ENCODE data around the gene NUDT16.

NUDT16 gene

DNA sequence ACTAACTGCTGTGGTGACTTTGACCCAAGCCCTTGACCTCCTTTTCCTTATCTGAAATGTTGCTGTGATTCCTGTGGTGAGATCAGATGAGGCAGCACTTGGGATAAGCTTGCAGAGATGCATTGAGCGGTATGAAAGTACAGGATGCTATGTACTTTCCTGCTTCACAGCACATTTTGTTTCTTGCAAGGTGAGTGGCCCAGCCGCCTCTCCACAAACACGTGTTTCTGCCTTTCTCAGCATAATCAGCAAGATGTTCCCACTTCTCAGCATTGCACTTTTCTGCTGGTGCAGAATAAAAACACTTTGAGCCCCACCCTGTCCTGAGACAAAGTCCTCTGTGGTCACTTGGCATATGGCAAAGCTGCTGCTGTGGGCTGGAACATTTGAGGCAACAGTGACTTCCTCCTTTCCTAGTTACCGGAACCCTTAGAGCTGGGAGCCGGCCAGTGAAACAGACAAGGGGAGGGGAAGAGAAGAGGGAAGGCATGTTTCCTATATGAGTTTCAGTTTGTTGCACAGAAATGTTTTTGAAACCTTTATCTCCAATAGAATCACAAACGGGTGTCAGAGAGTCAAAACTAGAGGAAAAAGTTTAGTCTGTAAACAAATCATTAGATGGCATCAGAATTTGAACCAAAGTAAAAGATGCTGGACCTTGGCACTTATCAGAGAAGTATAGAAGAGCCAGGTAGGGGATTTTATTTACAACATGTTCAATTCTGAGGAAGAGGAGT is 5.0 kb downstream of the NUDT16 start:
- DNase-seq (ENCODE audit: low read depth) = no peak

DNA sequence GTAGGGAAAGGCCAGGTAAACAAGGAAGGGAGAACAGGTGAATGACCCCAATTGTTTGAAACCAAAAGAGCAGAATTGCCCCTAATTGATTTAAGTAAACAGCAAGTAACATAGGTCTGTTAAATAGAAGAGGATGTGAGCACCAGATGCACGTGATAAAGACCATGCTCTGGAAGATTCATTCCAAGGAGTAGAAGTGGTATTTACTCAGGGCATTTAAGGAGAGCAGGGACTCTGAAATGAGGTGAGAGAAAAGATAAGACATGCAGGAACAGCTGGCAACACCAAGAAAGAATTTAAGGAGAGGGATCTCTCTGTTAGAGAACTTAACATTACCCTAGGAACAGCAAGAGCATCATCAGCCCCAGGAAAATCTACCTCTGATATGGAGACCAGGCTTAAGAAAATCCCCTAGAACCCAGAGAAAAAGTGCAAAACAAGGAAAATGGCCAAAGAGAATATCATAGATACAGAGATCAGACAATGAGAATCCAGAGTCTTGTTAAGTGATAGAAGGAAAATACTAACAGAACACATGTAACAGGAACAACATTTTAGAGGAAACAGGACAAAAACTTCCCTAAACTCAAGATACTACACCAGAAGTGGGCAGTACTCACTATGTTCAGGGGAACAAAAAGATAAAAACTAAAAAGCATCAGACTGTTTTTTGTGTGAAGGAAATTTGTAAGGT is 6.4 kb downstream of the NUDT16 start:
- no peak for DNase-seq (ENCODE audit: low read depth)

DNA sequence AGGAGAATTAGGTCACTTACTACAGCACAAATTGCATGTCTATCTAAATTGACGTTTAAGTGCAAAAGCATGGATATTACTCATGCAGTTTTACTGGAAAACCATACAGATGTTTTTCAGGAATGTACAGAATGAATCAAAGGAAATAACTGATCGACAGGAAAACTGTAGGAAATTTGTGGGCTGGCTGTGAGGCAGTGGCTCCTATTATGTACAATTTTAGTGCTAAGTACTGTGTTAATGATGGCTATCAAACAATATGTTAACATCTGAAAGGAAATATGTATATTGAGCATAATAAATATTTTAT is 6.9 kb downstream of the NUDT16 start:
- DNase-seq (ENCODE audit: low read depth) = no peak

DNA sequence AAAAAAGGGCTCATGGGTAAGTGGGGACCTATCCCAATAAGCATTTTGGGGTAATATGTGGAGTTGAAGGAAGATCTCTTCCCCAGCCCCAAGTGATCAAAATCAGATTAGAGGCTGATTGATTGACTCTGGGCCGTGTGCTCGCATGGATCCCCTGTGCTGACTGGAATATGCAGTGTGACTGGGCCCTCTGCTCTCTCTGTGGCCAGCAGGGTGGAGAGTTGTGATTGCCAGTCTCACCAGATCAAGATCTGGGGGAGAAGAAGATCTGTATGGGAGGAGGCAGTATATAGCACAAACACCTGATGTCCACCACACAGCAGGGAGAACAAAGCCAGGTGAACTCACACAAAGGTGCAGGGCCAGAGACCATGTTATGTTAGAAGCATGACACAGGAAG is 8.8 kb downstream of the NUDT16 start:
- DNase-seq (ENCODE audit: low read depth) = no peak

DNA sequence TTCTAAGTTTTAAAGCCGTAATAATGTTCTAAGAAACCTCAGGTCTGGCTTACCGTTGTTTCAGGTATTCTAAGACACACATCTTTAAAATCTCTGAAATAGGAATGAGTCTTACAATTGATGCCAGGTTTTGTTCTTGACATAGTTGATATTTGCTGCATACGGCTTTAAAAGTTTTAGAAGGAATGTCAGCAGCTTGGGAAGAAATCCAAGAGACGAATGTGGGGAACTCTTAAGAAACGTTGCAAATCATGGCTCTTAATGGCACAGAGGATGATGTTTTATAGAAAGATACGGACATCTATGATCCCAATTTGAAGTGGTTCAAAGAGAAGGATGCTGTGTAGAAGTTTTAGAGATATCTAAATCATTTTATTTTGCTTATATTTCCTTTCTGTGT is 11.5 kb downstream of the NUDT16 start:
- DNase-seq (ENCODE audit: low read depth) = no peak

DNA sequence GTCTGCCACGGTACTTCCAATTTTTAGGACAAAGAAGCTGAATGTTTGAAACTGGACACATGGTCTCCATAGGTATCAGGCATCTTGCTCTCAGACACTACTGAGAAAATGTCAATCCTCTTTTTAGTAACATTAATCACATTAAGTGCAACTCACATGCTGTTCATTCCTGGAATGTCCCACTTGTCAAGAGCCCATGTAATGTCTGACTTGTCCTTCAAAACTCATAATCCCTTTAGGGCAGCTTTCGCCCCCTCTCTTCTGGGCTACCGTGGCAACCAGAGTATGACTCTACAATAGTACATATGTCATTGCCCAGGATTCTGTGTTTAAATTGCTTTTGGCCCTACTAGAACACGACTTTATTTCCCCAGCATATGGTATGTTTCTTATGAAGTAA is 12.3 kb downstream of the NUDT16 start:
- no peak for DNase-seq (ENCODE audit: low read depth)

DNA sequence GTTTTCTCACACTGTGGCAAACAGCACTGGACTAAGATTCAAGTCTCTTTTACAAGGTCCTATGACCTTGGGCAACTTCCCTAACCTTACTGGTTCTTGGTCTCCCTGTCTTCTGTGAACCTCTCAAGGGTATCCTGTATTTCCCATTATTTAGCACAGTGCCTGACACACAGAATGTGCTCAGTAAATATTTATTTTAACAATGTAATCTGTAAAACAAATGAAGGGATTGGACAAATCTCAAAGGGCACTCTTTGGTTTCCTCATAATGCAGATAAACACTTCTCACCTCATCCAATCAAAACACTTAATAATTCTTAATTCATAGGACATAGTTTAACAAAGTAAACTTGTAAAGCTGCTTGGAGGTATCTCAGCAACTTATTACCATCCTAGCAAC is 12.8 kb downstream of the NUDT16 start:
- no peak for DNase-seq (ENCODE audit: low read depth)

DNA sequence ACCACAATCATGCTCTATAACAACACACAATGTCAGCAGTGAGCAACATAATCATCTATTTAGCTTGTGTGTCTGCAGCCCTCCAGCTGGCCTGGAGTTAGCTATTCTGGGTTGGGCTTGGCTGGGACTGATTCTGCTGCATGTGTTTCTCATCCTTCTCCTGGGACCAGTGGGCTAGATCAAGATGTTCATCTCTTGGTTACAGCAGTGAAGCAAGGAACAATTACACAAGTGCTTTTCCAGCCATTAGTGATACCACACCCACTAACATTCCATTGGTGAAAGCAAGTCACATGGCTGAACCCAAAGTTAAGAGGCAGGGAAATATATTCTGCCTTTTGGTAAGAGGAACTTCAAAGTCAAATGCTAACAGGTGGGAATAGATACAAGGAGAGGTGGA is 14.6 kb downstream of the NUDT16 start:
- no peak for DNase-seq (ENCODE audit: low read depth)

DNA sequence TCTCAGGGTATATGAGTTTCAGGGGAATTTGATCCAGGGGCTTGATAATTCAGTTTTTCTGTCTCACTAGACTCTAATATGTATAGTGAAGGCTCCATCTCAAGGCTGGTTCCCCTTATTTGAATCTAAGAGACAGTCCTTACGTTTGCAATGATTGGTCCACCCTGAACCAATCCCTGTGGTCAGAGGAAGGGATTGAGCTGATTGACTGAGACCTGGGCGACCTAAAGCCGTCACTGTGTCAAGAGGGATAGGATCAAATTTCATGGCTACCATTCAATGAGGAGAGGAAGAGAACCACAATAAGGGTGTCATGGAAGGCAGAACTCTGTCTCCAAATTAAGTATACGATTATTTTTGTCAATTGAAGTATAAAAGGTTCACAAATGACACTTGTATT is 16.3 kb downstream of the NUDT16 start:
- DNase-seq (ENCODE audit: low read depth) = no peak

DNA sequence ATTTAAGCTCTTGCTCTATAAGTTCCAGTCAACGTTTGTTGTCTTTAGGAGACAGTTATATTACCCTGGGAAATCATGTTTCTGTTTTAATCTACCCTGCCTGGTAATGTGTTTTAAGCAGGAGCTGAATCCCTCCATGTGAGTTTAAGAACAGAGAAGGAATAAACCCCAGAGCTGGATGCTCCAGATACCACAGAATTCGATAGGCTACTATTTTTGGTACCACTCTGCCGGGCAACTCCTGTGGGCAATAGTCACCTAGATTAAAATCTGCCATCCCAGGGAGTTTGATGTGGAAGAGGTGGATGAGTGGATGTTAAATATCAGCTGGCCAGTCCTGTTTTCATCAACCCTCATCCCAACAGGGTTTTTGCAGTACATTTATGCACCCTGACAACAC is 20.4 kb downstream of the NUDT16 start:
- DNase-seq (ENCODE audit: low read depth) = no peak

DNA sequence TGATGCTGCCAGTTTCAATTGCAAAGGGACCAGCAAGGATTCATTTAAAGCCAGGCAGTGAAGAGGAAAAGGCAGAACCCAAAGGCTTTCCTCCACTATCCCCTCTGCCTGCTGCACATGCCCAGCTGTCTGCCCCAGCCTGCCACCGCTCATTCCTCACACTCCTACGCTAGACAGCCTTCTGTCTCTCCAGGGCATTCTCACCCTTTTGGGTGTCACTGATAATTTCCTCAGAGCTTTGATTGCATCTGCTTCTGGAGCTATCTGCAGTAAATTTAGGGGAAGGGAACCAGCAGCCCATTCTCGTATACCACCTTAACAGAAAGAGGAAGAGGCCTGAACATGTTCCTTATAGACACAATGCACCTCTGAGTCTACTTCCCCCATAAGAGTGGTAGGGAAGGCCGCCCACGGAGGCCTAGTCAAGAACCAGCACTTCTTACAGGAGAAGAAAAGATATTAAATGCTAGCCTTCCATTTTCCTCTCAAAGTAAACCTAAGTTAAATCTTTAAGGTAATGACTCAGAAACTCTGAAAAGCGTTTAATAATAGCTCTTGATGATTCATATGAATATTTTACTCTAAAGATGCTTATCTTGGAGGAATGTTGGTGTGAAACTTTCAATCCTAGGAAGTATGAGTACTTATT is 20.9 kb downstream of the NUDT16 start:
- no peak for DNase-seq (ENCODE audit: low read depth)

DNA sequence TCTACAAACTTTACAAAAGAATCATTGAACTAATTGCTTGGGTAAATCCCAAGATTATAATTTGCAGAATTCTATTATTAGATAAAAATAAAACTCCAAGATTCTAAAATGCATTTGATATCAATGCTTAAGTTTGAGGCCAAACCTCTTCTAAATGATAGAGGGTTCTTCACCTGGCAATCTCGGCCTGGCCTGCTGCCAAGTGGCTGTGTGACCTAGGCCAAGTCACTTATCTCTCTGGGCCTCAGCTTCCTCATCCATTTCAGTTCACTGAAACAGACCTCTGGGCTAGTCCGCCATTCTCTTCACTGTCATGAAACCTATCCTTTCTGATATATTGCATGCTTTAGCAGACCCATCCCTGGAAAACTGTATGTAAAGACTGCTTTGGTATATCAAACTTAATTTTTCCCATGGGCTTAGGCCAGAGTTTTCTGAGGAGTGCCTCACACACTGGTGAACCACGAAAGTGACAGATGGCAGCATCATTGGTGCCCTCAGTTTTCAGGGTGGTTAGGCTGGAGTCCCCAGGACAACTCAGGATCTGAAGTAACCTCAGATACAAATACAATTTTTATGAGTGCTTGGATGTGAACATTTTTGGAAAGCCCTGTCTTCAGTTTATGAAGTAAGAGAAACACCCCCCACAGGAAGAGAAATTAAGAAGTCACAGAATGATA is 21.8 kb downstream of the NUDT16 start:
- no peak for DNase-seq (ENCODE audit: low read depth)

DNA sequence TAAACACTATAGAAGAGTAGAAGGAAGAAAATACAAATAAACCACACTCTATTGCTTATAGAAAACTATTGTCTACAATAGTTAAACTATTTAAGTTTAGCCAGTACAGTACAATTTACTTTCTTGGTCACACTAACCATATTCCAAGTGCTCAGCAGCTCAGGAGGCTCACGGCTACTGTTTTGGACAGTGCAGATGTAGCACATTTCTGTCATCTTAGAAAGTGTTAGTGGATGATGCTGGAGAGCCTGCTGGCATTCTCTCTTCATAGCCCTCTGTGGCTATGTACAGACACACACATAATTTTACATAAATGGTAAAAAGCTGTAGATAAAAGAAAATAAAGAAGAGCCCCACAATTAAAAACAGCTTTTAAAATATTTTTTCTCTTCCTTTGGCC is 23.8 kb downstream of the NUDT16 start:
- no peak for DNase-seq (ENCODE audit: low read depth)

DNA sequence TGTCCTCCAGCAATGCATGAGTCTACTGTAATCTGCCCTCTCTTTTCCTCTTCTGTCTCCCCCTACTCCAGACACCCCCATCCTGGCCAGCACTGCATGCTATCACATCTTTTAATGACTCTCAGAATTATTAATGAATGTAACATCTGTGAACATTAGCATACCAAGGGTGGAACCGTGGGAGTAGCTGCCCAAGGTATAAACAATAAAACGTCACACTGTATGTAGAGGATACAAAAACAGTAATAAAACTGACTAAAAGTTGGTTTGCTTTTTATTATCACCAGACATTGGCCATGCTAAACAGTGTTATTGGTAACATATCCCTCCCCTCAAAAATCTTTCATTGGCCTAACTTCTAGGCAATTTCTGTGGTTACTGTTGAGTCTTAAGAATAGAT is 24.7 kb downstream of the NUDT16 start:
- DNase-seq (ENCODE audit: low read depth) = no peak

DNA sequence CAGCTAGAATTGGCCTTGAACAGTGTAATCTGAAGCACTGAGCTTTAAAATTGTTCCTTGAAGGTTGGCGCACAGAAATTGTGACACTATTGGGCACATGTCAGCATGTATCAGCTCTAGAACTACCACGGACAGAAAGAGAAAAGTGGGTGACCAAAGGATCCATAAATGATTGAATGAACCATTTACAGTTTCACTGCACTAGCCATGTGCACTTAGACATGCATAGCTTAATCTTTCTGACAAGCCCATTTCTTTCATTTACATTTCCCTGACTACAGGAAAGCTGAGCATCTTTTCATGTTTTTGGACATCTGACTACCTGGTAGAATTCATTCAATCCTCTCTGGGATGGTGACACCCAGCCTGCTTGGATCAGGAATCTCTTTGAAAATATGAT is 36.2 kb downstream of the NUDT16 start:
- no peak for DNase-seq (ENCODE audit: low read depth)

DNA sequence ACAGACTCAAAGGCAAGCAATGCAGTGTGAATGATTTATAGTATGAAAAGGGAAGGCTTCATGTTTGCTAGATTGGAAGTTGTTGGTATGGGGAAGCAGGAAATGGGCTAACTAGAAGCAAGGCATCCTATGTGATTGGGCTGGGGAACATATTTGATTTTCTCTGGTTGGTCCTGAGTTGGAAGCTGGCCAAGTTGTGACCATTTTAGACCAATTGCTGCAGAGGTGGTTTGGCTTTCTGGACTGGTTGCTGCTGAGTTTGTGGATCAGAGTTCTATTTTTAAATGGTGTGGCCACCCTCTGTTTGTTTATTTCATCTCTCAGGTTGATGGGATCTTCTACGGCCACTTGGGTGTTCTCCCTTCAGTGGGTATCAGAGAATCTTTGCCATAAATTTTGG is 39.7 kb downstream of the NUDT16 start:
- DNase-seq (ENCODE audit: low read depth) = no peak

DNA sequence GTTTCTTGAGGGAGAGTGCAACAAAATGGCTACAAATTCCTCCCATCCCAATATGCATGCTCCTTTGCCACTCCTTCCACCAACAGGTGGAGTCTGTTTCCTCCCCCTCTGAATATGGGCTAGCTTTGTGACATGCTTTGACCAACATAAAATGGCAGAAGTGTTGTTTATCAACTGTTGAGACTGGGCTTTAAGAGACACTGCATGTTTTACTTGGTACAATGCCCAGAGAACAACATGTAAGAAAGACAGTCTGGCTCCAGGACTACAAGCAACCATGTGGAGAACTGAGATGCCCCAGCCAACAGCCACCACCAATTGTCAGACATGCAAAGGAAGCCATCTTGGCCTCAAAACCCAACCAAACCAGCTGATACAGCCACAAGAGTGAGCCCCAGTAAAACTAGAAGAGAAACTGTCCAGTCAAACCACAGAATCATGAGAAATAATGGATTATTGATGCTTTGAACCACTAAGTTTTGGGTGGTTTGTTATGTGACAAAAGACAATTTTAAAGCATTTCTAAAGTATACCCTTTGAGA is 40.5 kb downstream of the NUDT16 start:
- DNase-seq (ENCODE audit: low read depth) = no peak

DNA sequence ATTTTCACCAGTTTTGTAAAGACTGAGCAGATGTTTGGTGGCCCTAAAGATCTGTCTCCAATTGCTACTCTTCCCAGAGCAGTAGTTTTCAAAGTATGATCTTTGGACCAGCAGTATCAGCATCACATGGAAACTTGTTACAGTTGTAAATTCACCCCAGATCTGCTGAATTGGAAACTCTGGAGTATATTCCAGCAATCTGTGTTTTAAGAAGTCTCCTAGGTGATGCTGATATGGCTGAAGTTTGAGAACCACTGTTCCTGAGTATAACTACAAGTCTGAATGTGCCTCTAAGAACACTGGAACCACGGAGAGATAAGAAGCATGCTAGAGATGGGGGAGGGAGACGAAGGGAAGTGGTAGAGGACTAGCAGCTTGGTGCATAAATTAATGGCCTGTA is 45.7 kb downstream of the NUDT16 start:
- no peak for DNase-seq (ENCODE audit: low read depth)

DNA sequence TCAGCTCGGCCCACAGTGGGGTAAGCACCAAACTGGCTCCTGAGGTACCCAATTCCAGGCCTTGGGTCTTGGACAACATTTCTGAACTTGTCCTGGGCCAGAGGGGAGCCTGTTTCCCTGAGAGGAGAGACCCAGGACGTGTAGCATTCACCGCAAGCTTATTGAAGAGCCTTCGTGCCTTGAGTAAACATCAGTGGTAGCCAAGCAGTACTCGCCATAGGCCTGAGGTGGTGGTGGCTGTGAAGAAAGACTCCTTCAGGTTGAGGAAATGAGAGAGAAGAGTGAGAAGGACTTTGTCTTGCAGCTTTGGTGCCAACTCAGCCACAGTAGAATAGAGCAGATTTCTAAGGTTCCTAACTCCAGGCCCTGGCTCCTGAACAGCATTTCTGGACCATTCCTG is 50.2 kb downstream of the NUDT16 start:
- no peak for DNase-seq (ENCODE audit: low read depth)

DNA sequence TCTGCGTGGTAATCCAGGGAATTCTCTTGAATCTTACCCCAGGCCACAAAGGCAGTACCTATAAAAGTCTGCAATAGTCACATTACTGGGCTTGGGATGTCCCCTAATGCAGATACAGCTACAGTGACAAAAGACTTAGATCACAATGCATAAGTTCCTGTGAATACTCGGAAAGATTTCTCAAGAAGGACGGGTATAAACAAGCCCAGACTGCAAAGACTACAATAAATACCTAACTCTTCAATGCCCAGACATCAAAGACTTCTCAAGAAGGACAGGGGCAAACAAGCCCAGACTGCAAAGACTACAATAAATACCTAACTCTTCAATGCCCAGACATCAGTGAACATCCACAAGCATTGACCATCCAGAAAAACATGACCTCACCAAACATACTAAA is 50.9 kb downstream of the NUDT16 start:
- no peak for DNase-seq (ENCODE audit: low read depth)

DNA sequence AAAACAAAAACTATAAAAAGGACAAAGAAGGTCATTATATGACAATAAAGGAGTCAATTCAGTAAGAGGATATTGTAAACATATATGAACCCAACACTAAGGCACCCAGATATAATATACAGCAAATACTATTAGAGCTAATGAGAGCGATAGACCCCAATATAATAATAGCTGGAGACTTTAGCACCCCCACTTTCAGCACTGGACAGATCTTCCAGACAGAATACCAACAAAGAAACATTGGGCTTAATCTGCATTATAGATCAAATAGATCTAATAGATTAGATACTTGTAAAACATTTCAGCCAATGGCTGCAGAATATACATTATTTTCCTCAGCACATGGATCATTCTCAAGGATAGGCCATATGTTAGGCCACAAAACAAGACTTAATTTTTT is 53.4 kb downstream of the NUDT16 start:
- no peak for DNase-seq (ENCODE audit: low read depth)

Measured in HS-5 (cell line).